NCI-H524 treated with DMSO at 0.1 percent for 48 hours (cell line): ENCODE data around the gene SIGLEC1.

Experiments used
- DNase-seq: peaks from one replicate; lab custom pipeline; 2025; lab: John Stamatoyannopoulos, UW

Gene SIGLEC1

DNA sequence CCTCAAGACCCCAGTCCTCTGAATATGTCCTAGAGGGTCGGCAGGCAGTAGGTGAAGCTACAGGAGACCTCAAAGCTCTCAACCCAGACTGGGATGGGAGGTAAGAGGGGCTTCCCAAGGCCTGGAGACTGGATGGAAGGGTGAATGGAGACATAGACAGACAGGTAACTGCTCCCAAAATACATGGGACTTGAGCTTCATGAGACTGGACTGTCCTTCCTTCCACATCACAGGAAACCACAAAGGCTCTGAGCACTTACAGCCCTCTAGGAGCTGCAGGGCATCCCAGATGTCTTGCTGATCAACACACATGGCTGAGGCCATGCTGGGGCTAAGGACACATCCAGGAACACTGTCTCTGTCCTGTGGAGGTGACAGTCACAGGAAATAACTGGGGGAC, 31.6 kb upstream of the SIGLEC1 start:
- DNase-seq, result no peak

DNA sequence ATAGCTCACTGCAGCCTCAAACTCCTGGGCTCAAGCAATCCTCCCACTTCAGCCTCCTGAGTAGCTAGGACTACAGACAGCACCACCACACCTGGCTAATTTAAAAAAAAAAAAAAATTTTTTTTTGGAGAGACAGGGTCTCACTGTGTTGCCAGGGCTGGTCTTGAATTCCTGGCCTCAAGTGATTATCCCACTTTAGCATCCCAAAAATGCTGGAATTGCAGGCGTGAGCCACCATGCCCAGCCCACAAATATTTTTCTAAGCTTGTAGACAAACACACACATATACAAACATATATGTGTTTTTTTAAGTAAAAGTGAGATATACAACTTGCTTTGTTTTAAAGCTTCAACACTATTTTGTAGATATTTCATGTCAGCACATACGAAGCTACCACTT, 30.9 kb upstream of the SIGLEC1 start:
- DNase-seq, result no peak

DNA sequence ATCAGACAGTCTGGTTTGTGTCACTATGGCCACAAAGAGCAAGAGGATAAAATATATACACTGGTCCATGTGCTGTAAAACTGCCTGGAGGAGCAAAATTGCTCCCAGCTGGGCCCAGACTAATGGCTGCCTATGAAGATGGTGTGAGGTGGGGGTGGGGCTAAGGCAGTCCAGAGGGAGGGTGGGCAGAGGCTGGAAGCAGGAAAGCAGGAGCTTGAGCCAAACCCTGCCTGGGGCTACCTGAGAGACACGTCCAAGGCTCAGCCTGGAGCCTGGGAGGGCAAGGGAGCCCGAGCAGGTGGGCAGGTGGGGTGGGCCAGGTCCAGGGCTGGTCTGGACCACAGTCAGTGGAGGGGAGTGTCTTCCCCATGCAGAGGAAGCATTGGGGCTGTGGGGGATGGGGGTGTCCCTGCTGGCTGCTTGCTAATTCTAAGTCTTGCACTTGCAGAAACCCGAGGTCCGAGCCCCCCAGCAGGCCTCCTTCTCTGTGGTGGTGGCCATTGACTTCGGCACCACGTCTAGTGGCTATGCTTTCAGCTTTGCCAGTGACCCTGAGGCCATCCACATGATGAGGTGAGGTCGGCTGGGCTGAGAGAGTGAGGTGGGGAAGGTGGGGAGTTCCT, 29.5 kb upstream of the SIGLEC1 start:
- no peak for DNase-seq

DNA sequence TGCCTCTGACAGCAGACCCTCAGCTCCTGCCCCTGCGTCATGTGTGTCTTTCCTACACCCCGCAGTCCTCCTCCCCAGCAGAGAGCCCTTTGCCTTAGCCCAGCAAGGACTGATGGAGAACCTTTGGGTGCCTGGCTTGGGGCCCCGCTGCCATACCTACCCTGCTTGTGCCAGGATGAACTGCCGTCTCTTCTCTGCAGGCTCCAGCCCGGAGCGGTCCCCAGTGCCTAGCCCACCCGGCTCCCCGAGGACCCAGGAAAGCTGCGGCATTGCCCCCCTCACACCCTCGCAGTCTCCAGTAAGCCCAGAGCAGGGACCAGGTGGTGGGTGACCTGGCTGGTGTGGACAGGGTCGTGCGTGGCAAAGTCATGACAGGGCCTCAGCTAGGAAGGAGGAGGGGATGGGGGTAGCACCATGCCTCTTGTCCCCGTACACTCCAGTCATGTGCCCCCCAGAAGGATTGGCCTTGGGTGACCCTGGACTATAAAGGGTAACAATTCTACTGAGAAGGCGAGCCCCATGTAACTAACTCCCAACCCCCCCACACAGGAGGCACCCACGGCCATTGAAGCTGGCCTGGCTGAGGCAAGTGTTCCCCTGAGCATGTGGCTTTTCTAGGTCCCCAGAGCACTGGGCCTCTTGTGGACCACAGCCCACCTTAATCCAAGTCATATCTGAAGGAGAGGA, 28.4 kb upstream of the SIGLEC1 start:
- no peak for DNase-seq

DNA sequence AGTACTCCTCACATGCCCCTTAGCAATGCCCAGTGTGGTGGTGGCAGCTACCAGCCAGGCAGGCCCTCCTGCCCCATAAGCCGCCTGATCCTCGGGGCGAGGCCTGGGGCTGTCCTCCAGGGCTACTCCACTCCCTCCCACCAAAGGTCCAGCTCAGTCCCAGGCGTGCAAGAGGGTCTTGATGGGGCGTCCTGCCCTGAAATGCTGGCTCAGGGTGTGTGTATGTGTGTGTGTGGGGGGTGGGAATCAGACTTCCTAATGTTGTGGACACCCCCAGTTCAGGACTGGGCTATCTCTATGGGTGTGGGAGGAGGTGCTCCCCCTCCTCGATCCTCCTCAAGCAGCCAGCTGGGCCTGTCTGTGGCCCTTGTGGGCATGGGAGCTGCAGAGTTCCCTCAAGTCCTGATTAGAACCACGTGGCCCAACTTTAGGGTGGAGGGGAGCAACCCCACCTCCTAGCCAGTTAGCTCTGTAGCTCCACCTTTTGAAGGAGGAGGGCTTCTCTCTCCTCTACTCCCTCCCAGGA, 27.6 kb upstream of the SIGLEC1 start:
- DNase-seq, result no peak

DNA sequence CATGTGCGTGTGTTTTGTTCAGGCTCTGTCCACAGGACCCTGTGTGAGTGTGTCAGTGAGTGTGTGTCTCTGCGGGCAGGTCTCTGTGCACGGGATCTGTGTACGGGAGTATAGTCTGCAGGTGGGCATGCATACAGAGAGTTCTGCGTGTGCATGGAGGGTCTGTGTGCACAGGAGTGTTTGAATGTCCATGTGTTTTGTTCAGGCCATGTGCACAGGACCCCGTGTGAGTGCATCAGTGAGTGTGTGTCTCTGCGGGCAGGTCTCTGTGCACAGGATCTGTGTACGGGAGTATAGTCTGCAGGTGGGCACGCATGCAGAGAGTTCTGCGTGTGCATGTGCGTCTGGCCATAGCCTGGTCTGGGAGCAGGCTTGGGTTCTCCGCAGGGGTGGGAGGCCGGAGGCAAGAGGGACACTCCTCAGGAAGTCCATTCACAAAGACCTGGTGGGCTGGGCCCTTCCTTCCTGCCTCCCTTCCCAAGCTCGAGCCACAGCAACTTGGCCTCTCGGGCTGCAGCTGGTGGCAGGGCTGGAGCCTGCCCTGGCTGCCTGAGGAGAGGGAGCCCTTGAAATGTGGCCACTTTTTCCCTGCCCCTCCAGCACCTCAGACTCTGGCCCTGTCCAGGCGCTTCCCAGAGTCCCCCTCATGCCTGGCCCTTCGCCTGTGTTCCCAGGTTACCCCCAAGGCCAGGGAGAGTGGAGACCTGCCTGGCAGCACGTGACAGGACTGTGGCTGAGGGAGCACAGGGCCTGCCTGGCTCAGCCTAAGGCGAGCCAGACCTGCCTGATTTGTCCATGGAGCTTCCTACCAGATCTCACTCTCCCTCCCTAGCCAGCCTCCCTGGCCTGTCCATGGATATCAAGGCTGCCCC, 26.9 kb upstream of the SIGLEC1 start:
- no peak for DNase-seq

DNA sequence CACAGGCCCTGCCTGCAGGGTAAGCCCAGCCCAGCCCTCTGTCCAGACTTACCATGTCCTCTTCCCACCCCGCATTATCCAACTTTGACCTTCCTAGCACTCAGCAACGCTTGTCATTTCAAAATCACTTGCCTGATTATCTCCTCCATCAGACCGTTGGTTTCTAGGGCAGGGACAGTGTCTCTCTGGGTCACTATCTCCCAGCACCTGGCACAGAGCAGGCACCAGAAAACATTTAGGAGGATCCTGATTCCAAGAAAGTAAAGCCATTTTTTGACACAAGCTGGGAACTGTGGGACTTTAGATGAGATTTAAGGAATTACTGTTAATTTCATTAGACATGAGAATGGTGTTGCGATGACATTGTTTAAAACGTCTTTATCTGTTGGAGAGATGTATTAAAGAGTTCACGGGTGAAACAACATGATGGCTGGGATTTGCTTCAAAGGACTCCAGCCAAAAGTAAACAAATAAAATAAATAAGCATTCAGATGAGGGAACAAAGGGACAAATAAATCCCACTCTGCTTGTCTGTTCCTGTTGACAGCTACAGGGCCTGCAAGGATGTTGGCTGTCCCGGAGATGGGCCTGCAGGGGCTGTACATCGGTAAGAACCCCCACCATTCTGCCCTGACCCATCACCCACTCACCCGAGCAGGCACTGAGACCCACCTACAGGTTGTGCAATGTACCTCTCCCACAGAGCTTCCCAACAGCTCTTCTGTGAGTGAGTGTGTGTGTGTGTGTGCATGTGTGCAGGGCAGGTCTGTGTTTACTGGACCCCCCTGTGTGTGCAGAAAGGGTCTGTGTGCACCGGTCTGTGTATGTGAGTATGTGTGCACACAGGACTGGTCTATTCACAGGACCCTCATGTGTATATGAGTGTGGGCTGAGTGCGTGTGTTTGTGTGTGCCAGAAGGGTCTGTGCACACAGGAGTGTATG, 26.0 kb upstream of the SIGLEC1 start:
- DNase-seq, result no peak

DNA sequence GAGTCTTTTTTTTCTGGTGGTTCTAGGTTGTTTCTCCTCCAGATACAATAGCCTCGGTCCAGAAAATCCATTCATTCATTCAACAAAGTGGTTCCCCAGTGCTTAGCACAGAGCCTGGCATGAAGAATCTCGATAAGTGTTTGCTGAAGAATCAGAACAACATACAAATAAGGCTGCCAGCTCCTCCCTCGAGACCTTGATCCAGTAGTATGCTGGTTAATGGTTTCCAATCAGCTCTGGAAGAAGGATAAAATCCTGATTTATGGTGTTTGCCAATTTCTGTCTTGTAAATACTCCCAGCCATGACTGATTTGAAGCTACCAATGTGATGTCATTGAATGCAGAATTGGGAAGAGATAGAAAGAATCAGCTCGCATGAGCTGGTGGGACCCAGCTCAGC, 23.4 kb upstream of the SIGLEC1 start:
- DNase-seq, result no peak

DNA sequence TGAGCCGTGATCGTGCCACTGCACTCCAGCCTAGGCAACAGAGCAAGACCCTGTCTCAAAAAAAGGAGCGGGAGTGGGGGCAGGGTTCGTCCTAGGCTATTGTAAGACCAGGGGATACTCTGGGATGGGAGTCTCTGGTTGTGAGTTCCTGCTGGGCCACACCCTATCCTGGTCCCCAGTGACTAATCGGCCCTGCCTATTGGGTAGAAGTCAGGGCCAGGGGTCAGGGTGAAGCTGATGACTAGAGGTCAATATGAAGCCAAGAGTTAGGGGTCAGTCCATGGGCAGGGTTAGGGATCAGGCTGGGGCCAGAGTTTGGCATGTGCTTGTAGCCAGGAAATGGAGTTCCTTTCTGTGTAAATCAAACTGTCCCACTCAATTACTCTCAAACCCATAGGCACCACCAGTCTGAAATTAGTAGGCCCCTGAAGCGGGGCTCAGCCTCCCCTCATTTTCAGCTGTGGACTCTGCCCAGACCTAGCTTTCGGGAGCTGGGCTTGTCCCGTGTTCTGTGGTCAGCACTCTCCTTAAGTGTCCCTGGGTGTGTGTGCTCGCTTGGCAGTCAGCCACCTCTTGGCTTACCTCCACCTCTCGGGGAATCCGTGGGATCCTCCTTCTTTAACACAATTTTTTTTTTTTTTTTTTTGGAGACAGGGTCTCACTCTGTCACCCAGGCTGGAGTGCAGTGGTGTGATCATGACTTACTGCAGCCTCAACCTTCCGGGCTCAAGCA, 21.9 kb upstream of the SIGLEC1 start:
- DNase-seq, result no peak

DNA sequence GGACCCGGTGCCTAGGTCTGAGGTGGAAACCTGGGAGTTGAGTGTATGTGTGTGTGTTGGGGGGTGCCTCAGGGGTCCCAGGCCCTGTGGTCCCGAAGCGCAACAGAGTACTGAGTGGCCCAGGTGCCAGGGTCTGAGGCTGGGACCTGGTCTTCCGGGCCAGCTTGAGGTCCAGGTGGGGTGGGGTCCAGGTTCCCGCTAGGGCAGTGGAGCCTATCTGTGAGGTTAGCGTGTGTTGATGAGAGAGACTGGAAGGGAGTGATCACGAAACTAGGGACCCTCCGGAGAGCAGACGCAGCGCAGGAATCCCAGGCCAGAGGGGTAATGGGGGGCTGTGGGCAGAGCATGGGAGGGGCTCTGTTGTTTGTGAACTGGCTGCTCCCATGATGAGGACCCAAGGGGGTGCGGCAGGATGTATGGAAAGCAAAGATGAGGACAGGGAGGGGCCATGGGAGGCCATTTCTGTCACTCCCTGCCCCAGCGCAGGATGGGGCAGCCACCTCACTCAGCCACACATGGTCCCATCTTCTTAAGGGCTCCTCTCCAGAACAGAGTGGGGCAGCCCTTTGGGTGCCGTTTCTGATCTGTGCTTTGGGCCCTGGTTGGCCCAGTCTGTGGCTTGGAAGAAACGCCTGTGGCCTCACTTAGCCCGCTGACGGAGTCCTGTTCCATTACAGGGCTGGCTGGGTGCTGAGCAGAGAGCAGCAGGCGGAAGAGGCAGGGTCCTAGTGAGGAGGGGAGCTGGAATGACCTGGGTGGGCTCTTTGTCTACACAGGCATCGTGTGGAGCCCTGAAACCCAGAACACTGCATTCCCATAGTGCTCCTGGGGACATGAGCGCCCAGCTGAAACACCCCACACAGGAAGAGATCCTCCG, 21.0 kb upstream of the SIGLEC1 start:
- no peak for DNase-seq

DNA sequence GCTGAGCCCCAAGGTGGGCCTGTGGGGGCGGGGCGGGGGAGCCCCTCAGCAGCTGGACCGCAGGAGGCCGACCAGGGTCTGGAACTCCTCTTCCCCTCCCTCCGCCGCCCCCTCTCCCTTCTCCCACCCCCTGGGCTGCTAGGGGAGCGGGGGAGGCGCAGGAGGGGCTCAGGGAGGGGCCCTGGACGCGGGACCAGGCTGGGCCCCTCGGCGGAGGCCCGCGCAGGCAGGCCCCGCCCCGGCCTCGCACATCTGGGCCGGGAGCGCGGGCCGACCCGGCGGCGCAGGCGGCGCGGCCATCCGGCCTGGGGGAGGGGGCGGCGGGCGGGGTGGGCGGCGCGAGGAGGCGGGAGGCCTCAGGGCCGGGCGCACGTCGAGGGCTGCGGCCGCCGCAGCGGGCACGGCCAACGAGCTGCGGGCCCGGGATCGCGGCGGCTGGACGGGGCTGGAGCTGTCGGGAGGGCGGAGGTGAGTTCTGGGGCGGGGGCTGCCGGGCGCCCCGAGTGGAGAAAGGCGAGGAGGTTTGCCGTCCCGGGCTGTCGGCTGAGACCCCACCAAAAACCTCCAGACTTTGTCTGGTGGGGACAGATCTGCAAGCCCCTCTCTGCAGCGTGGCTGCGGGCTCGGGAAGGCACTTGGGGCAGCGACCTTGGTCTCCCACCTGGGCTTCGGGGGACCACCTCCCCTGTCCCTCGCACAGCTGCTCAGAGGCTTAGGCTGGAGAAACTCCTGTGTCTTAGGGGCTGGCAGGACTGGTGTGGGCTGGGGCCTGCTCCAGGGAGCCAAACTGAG, 20.1 kb upstream of the SIGLEC1 start, which contains the start of gene HSPA12B:
HSPA12B (plus strand) TSS at position 359 of the 792 bp plus-strand sequence. CDS start 5,990 bp downstream, outside the sequence.
- no peak for DNase-seq

DNA sequence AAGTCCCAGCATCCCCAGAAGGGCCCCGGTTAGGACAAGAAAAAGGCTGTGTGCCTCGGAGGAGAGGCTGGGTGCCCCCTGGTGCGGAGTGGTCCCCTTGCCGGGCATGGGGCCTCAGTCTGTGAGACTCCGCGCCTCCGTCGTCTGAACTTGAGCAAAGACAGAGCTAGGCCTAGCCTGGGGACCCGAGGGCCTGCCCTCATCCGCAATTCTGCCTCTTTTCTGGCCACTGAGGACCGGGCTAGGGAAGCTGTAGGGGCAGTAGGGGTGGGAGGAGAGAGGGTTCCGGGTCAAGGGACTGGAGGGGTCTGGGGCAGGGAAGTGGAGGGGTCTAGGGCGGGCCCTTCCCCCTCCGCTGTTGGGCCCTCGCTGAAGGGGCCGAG, 19.5 kb upstream of the SIGLEC1 start:
- DNase-seq, result no peak

DNA sequence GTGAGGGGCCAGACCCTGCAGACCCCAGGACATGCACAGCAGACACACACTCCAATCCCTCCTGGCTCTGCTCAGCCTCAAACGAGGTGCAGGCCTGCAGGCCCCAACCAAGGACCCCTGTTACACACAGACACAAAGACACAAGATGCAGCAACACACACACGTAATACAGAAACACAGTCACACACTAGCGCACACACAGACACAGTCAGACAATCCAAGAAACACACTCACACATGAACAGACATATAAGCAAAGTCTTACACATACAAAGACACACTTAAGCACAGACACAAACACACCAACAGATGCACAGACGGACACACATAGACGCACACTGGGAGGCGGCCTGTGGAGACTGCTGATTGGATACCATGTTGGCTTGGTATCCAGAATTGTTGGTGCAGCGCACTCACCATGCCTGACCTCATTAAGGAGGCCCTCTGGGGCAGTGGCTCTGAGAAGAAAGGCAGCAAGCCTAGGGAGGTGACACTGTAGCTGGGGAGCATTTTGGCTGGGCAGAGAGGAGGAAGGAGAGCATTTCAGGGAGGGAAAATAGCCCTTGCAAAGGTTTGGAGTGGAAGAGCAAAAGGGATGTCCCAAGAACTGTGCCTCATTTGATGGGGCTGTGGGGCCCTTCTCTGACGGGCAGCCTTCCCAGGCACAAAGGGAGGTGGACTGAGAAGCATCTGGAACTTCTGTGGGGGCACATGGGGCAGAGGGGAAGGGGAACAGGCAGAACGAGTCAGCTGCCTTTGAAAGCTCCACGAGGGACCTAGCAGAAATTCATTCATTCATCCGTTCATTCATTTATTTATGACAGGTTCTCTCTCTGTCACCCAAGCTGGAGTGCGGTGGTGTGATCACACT, 18.6 kb upstream of the SIGLEC1 start:
- DNase-seq, result no peak

DNA sequence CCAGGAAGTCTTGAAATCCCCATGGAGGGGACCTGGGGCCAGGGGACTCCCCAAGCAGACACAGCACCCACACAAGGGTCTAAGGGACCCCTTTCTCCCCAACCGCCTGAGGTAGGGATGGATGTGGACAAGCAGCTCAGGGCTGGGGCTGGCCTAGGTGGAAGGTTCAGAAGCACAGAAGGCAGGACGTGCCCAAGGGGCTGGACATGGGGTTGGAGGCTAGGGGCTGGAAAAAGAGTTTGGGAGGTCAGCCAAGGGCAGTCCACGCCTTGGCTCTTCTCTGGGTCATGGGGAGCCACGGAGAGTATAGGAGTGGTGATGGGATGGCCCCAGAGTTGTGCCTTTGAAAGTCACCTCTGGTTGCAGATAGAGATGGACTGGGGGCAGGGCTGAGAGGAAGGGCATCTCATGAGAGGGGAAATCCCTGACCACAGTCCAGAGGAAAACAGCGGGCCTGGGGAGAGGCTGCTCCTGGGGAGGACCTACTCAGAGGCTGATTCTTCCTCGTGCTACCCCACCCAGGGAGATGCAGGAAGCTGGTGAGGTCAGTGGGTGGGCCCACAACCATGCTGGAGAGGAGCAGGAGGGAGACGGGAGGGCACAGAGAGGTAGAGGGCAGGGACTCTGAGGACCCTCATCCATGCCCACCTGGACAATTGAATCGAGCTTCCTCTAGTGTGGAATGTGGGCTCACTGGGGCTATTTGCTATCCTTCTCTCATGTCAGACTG, 17.6 kb upstream of the SIGLEC1 start:
- DNase-seq, result no peak

DNA sequence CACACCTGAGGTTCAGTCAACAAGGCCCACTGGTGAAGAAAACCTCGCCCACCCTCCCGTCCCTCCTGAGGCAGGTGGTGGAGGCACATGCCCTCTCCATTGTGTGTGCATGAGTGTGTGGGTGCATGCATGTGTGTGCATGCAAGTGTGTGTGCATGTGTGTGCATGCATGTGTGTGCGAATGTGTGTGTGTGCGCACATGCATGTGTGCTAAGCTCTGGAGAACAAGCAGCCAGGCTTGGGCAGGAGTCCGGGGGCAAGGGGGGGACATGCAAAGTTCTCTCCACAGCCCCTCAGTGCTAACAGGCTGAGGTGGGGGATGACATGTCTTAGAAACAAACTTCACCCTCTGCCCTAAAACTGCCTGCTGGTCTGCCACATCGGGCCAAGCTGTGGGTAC, 17.0 kb upstream of the SIGLEC1 start:
- DNase-seq, result no peak

DNA sequence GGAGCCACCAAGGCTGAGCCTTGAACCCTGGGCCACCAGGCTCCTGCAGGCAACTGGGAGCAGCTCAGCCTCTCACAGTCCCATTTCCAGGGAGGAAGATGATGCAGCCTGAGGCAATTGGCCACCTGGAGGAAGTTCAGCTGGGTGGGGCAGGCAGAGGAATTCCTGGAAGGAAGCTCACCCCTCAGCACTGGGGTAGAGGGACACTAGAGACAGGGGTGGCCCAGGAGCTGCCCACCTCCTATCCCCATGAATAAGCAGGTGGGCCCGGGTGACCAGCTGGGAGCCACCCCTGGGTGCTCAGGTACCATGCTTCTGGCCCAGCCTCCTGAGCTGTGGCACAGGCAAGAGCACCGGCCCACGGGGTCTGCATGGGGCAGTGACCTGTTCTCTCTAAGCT, 16.5 kb upstream of the SIGLEC1 start:
- no peak for DNase-seq

DNA sequence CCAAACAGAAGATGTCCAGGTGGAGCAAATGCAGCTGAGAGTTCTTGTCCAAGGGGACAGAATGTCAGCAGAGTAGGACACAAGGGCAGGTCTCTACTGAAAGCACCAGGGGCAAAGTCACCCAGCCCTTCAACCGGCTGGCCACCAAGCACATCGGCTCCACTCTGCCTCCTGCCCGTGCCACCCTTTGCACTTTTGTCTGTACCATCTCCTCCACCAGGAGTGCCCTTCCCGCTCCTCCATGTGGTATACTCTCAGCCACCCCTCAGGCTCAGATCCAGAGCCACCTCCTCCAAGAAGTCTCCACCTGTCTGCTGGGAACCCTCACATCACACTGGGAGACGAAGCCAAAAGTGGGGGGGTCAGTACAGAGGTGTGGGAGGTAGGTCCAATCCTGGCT, 16.0 kb upstream of the SIGLEC1 start:
- no peak for DNase-seq
